H1 (cell line): ENCODE measurements around the gene CASZ1. TPM values are rescaled to one million over a fixed set of nuclear protein-coding genes. Genes with fewer than 3 reads are reported as not detected.
A peak's percentile ranks its signal among the peaks of the same experiment; 100 is the strongest.

Experiments used
- CTCF ChIA-PET: fragments of 300-600 bp; sonication (Branson Sonifier 250); formaldehyde crosslinking; loops from one replicate; lab custom pipeline; 2021; ENCODE audit not compliant: partially characterized antibody; lab: Charles Lee
- POLR2A ChIA-PET: fragments of 300-600 bp; sonication (Branson Sonifier 250); formaldehyde crosslinking; loops from one replicate; lab custom pipeline; 2021; ENCODE audit warnings: inconsistent platforms; ENCODE audit not compliant: partially characterized antibody; lab: Charles Lee
- DNase-seq, 2 experiments: peaks; one replicate each; pipeline versions ENCODE4 v3.0.0 to v3.0.0-alpha.2; 2010 to 2022; ENCODE audit warnings: low spot score in 2 of 2, low read depth in 1 of 2, mixed read lengths in 1 of 2
- FAIRE-seq: peaks from 2 replicates; lab custom pipeline; 2011; peaks lifted over from hg19 to GRCh38; lab: Jason Lieb, UNC
- H2AFZ ChIP-seq: 2 replicates; pipeline ENCODE4 v1.8.1; 2012; ENCODE audit warnings: low read length, inconsistent platforms
- H2AK5ac ChIP-seq: 2 replicates; pipeline ENCODE4 v1.6.1; 2013; ENCODE audit warnings: low read depth, low read length
- H2BK120ac ChIP-seq: replicated peaks from 2 replicates; pipeline ENCODE3; 2013; ENCODE audit warnings: low read depth, low read length, inconsistent platforms
- H2BK12ac ChIP-seq: 2 replicates; pipeline ENCODE4 v1.6.1; 2013; ENCODE audit warnings: low read depth, low read length
- H2BK15ac ChIP-seq: 2 replicates; pipeline ENCODE4 v1.6.1; 2013; ENCODE audit warnings: low read length
- H2BK20ac ChIP-seq: 2 replicates; pipeline ENCODE4 v1.6.1; 2013; ENCODE audit warnings: low read length
- H2BK5ac ChIP-seq: 2 replicates; pipeline ENCODE4 v1.6.1; 2013; ENCODE audit warnings: low read depth, low read length
- H3K14ac ChIP-seq: 2 replicates; pipeline ENCODE4 v1.6.1; 2013; ENCODE audit warnings: inconsistent platforms; ENCODE audit not compliant: insufficient read length
- H3K18ac ChIP-seq: 2 replicates; pipeline ENCODE4 v1.6.1; 2013; ENCODE audit warnings: low read length; ENCODE audit errors: extremely low read depth
- H3K23ac ChIP-seq: 2 replicates; pipeline ENCODE4 v1.6.1; 2013; ENCODE audit warnings: inconsistent platforms; ENCODE audit not compliant: insufficient read length
- H3K23me2 ChIP-seq: 2 replicates; pipeline ENCODE4 v1.6.1; 2013; ENCODE audit warnings: low read depth, low read length
- H3K27ac ChIP-seq: 2 replicates; pipeline ENCODE4 v1.6.1; 2011; ENCODE audit warnings: low read depth, low read length, inconsistent platforms
- H3K27me3 ChIP-seq, 4 experiments: replicated peaks in 1 of 4; 1 replicate in 1 of 4; 2 replicates in 3 of 4; pipeline versions ENCODE4 v1.6.1 to v1.8.1; 2011 to 2013; ENCODE audit warnings: low read length in 3 of 4, mild to moderate bottlenecking in 3 of 4, inconsistent platforms in 2 of 4, mixed read lengths in 2 of 4, moderate library complexity in 1 of 4; ENCODE audit not compliant: control insufficient read depth in 3 of 4, insufficient read depth in 3 of 4; ENCODE audit errors: extremely low read depth in 1 of 4
- H3K36me3 ChIP-seq, 4 experiments: 2 replicates each; pipeline versions ENCODE4 v1.6.1 to v1.8.1; 2011 to 2013; ENCODE audit warnings: mild to moderate bottlenecking in 4 of 4, low read length in 3 of 4, moderate library complexity in 2 of 4, control low read depth in 1 of 4, inconsistent platforms in 1 of 4; ENCODE audit not compliant: insufficient read depth in 4 of 4, control insufficient read depth in 2 of 4
- H3K4ac ChIP-seq: replicated peaks from 2 replicates; pipeline ENCODE3; 2013; ENCODE audit warnings: low read length, low read depth, mixed read lengths, inconsistent platforms; ENCODE audit not compliant: insufficient read length
- H3K4me1 ChIP-seq, 4 experiments: replicated peaks in 1 of 4; 1 replicate in 1 of 4; 2 replicates in 3 of 4; pipeline versions ENCODE4 v1.6.1 to v1.8.1; 2011 to 2013; ENCODE audit warnings: low read length in 3 of 4, inconsistent platforms in 2 of 4, mixed read lengths in 1 of 4; ENCODE audit not compliant: insufficient read depth in 4 of 4, control insufficient read depth in 3 of 4
- H3K4me2 ChIP-seq, 2 experiments: 2 replicates each; pipeline versions ENCODE4 v1.6.1 to v1.8.1; 2011 to 2013; ENCODE audit warnings: low read depth in 2 of 2, low read length in 2 of 2, control low read depth in 1 of 2, inconsistent platforms in 1 of 2, mild to moderate bottlenecking in 1 of 2; ENCODE audit not compliant: insufficient read depth in 1 of 2
- H3K4me3 ChIP-seq, 4 experiments: fragments of 200-600, 300-600 bp in 1 of 4; sonication (generic), shearing (Covaris generic), sonication (Bioruptor Twin) in 1 of 4; 2 replicates each; pipeline versions ENCODE4 v1.5.1 to v1.8.1; 2011 to 2016; ENCODE audit warnings: low read length in 4 of 4, low read depth in 3 of 4, control low read depth in 2 of 4, inconsistent platforms in 2 of 4, mild to moderate bottlenecking in 2 of 4, mixed read lengths in 1 of 4, moderate library complexity in 1 of 4; ENCODE audit not compliant: insufficient read depth in 2 of 4; ENCODE audit errors: extremely low read depth in 1 of 4
- H3K56ac ChIP-seq: replicated peaks from 2 replicates; pipeline ENCODE3; 2013; ENCODE audit warnings: low read depth, mild to moderate bottlenecking, mixed read lengths, low read length, inconsistent platforms; ENCODE audit not compliant: insufficient read length
- H3K79me1 ChIP-seq: 2 replicates; pipeline ENCODE4 v1.6.1; 2013; ENCODE audit warnings: low read depth, low read length, control low read depth
- H3K79me2 ChIP-seq, 2 experiments: 2 replicates each; pipeline versions ENCODE4 v1.6.1 to v1.8.1; 2012 to 2013; ENCODE audit warnings: low read length in 2 of 2, mild to moderate bottlenecking in 2 of 2, inconsistent platforms in 1 of 2; ENCODE audit not compliant: insufficient read depth in 2 of 2, control insufficient read depth in 1 of 2
- H3K9ac ChIP-seq, 4 experiments: replicated peaks in 1 of 4; 1 replicate in 1 of 4; 2 replicates in 3 of 4; pipeline versions ENCODE4 v1.6.1 to v1.8.1; 2011 to 2013; ENCODE audit warnings: low read depth in 3 of 4, low read length in 3 of 4, control low read depth in 2 of 4, mild to moderate bottlenecking in 2 of 4, moderate library complexity in 2 of 4, inconsistent platforms in 1 of 4; ENCODE audit errors: extremely low read depth in 1 of 4
- H3K9me3 ChIP-seq, 2 experiments: 2 replicates each; pipeline versions ENCODE4 v1.6.1 to v1.8.1; 2012 to 2013; ENCODE audit warnings: mild to moderate bottlenecking in 2 of 2, moderate library complexity in 2 of 2, control low read depth in 1 of 2, inconsistent platforms in 1 of 2, low read depth in 1 of 2, low read length in 1 of 2, mixed read lengths in 1 of 2; ENCODE audit not compliant: insufficient read depth in 2 of 2
- H4K20me1 ChIP-seq, 2 experiments: replicated peaks in 1 of 2; 2 replicates each; pipeline versions ENCODE3 to v1.8.1; 2011 to 2013; ENCODE audit warnings: inconsistent platforms in 2 of 2, low read length in 2 of 2, mild to moderate bottlenecking in 1 of 2; ENCODE audit not compliant: insufficient read depth in 2 of 2, control insufficient read depth in 1 of 2
- H4K5ac ChIP-seq: 2 replicates; pipeline ENCODE4 v1.6.1; 2013; ENCODE audit warnings: low read length, low read depth, mixed read lengths, inconsistent platforms; ENCODE audit not compliant: insufficient read length
- H4K8ac ChIP-seq: 2 replicates; pipeline ENCODE4 v1.8.0; 2013; ENCODE audit warnings: mild to moderate bottlenecking, moderate library complexity, low read length, inconsistent platforms; ENCODE audit not compliant: insufficient read depth; ENCODE audit errors: extremely low read depth
- H4K91ac ChIP-seq: replicated peaks from 2 replicates; pipeline ENCODE3; 2013; ENCODE audit warnings: low read length, mixed read lengths, inconsistent platforms; ENCODE audit not compliant: insufficient read length
- ATF3 ChIP-seq: IDR thresholded peaks from 2 replicates; pipeline ENCODE4 v1.6.1; 2011; ENCODE audit warnings: low read depth, mild to moderate bottlenecking, low read length; ENCODE audit not compliant: insufficient read depth
- JUN ChIP-seq: IDR thresholded peaks from 2 replicates; pipeline ENCODE4 v1.6.1; 2011; ENCODE audit warnings: low read depth, mild to moderate bottlenecking, improper control_type of control experiment, low read length
- KDM1A ChIP-seq: fragments of 200-600, 300-600 bp; sonication (generic); IDR thresholded peaks from 2 replicates; pipeline ENCODE4 v1.7.1; 2016; ENCODE audit warnings: mild to moderate bottlenecking, low read length, borderline replicate concordance
- MAFK ChIP-seq: IDR thresholded peaks from 2 replicates; pipeline ENCODE4 v1.6.1; 2012; ENCODE audit warnings: low read depth, mild to moderate bottlenecking, improper control_type of control experiment, low read length
- MAX ChIP-seq: IDR thresholded peaks from 2 replicates; pipeline ENCODE4 v1.6.1; 2012; ENCODE audit warnings: inconsistent platforms
- POU5F1 ChIP-seq: IDR thresholded peaks from 2 replicates; pipeline ENCODE4 v1.6.1; 2011; ENCODE audit warnings: low read depth, mild to moderate bottlenecking, low read length, moderate library complexity
- SP2 ChIP-seq: IDR thresholded peaks from 2 replicates; pipeline ENCODE4 v1.6.1; 2012; ENCODE audit warnings: mild to moderate bottlenecking, low read length, inconsistent platforms
- WGBS, 2 experiments: shearing (Covaris generic) in 1 of 2; methylation state at CpG; one replicate each; pipeline versions ENCODE4 v1.1.6 to v1.1.7; 2013 to 2015; ENCODE audit warnings: low lambda C conversion rate in 2 of 2, mixed read lengths in 2 of 2, inconsistent platforms in 1 of 2, low coverage in 1 of 2, missing lambda C conversion rate in 1 of 2; ENCODE audit not compliant: insufficient replicate concordance in 2 of 2, insufficient coverage in 1 of 2, insufficient read length in 1 of 2; ENCODE audit errors: extremely low coverage in 1 of 2, missing lambda C conversion rate in 1 of 2; 5-methylcytosine and 5-hydroxymethylcytosine counted together
- polyA plus RNA-seq, 7 experiments: library from polyadenylated mRNA; depleted of rRNA in 3 of 7; stranded (reverse) in 5 of 7; unstranded in 2 of 7; fragments of >200 nt in 5 of 7; fragments of 200-250 nt in 2 of 7; gene quantifications; 1 replicate in 5 of 7; 2 replicates in 1 of 7; 4 replicates in 1 of 7; pipeline versions ENCODE4 v1.2.1 to v1.2.3, GENCODE V29; 2011 to 2013; ENCODE audit warnings: missing spikeins in 2 of 7, mixed read lengths in 2 of 7
- total RNA-seq: library from RNA; stranded (reverse); fragmentation: NEBNext Ultra II Directional; extraction: Animal tissue kit (Norgen Biotek cat#: 25700); gene quantifications from 2 replicates; pipeline ENCODE4 v1.2.1, GENCODE V29; 2021

CASZ1 gene
- total and polyA plus RNA-seq, 2 of the 8 experiments (the other 6 are each of a cell fraction or from before 2014, with no cell fraction given) = 4.4 to 7.7 TPM

- no peaks in the 10 kb centered on the region for H3K79me2 ChIP-seq
- TF ChIP-seq MAFK (no peak), KDM1A (no peak), SP2 (no peak), ATF3 (no peak), POU5F1 (no peak), MAX (no peak; the same call in 1 of the 2 replicates), JUN (no peak)
- FAIRE-seq = no peak
- peaks cover 0 to 2% of the 10 kb centered on the region in 2 experiments for H4K20me1 ChIP-seq
- H3K9ac ChIP-seq = no peak overlapping the region
- no peaks in the 10 kb centered on the region; a peak in 2 of 7 replicates for H3K27me3 ChIP-seq
- H3K4me1 ChIP-seq = peaks cover 0 to 22% (median 12%) of the 10 kb centered on the region in 4 experiments; a peak in 6 of 7 replicates
- 74% methylated on average over 23 of the region's 26 CpGs; no CpG with 5 or more reads in 1 of the 2 experiments for WGBS, 2 experiments
- no peaks in the 10 kb centered on the region for H3K79me1 ChIP-seq
- no peak overlapping the region for H3K14ac ChIP-seq
- no peak overlapping the region for H2BK20ac ChIP-seq
- no peak overlapping the region for H3K4me3 ChIP-seq
- no peak overlapping the region for H3K4me2 ChIP-seq
- no peaks in the 10 kb centered on the region for H3K23me2 ChIP-seq
- H4K8ac ChIP-seq = no peak overlapping the region
- ChIA-PET CTCF (interaction anchor here (0.5 to 1.4 kb wide), 5 partner anchors 32 to 331 kb away, joined by 3 read pairs; no protein-coding TSS in a partner anchor), POLR2A (interaction anchor here (1.6 kb wide), 1 partner anchor 12 kb away, joined by 6 read pairs; no protein-coding TSS in a partner anchor)
- 0 out of 2 replicates have a peak overlapping the region, but pooled peaks have one; percentile 61 for H2BK15ac ChIP-seq
- no peak overlapping the region for H3K23ac ChIP-seq
- 0 out of 2 replicates have a peak overlapping the region, but pooled peaks have one; percentile 39 for H2BK5ac ChIP-seq
- no peaks in the 10 kb centered on the region for H3K9me3 ChIP-seq
- no peaks in the 10 kb centered on the region for H3K36me3 ChIP-seq
- no peak overlapping the region for H4K5ac ChIP-seq
- H3K4ac ChIP-seq = no peak overlapping the region
- no peak overlapping the region for H3K27ac ChIP-seq
- H2AK5ac ChIP-seq = no peak overlapping the region
- H3K18ac ChIP-seq = no peak overlapping the region
- peak overlapping the region; percentile 34 for H4K91ac ChIP-seq
- H2BK120ac ChIP-seq = no peak overlapping the region
- H2BK12ac ChIP-seq = no peak overlapping the region
- peak in 1 of 2 experiments; percentile 75 for DNase-seq
- no peak overlapping the region for H3K56ac ChIP-seq
- H2AFZ ChIP-seq = no peak overlapping the region
Observed at GRCh38 chr1:10721381-10722321, 74.8 kb downstream of the CASZ1 start.
